ENCODE results near the gene FRMD4A. TPM values are rescaled to one million over a fixed set of nuclear protein-coding genes. Genes with fewer than 3 reads are reported as not detected.
"Not testable (repeated sequence)": the region's sequence is repeated elsewhere in the genome, so short reads cannot be mapped to it uniquely, and the experiment has no call there.

Gene FRMD4A
- total RNA-seq, 2 donors from 2014 or later, result 1.5 to 2.1 TPM

DNA sequence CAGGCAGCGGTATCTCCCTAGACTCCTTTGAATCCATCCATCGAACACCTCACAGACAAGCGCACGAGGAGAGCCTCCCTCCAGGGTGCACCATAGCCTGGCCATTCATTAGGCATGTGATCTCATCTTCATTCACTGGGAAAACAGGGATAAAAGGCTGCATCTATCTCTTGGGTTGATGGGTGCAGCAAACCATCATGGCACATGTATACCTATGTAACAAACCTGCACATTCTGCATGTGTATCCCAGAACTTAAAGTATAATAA lies 552.1 kb downstream of the FRMD4A start:
- not testable (repeated sequence) for H3K4me3 Mint-ChIP-seq; H3K4me1 Mint-ChIP-seq (ENCODE audit: low read depth in 2 of 2); H3K27ac Mint-ChIP-seq; H3K36me3 Mint-ChIP-seq; DNase-seq (ENCODE audit: low spot score); H3K9me3 Mint-ChIP-seq; ATAC-seq
- H3K27me3 Mint-ChIP-seq, result peaks cover 20 to 21% of the 10 kb centered on the region in 2 donors

DNA sequence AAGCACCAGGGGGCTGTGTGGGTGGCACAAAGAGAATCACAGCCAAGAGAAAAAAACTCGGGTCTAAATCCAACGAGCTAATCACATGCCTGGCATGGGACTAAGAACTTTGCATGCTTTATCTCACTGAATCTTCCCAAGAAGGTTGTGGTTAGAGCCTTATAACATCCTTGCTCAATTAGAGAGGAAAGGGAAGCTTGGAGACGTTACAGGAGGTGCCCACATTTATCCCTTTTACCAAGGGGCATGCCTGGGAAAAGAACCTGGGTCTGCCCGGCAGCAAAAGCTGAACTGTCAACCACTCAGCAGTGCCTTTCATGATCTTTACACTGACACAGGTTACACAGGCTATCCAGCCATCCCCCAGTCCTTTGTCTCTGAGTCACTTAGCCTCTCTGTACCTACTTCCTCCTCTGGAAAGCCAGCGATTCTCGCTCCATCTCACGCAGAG lies 553.8 kb downstream of the FRMD4A start:
- no peaks in the 10 kb centered on the region for H3K9me3 Mint-ChIP-seq
- no peaks in the 10 kb centered on the region for H3K4me1 Mint-ChIP-seq (ENCODE audit: low read depth in 2 of 2)
- peaks cover 20 to 21% of the 10 kb centered on the region in 2 donors for H3K27me3 Mint-ChIP-seq
- H3K27ac Mint-ChIP-seq, result no peak overlapping the region
- no peak overlapping the region for H3K4me3 Mint-ChIP-seq
- no peak for ATAC-seq
- no peaks in the 10 kb centered on the region for H3K36me3 Mint-ChIP-seq
- DNase-seq (ENCODE audit: low spot score), result no peak

DNA sequence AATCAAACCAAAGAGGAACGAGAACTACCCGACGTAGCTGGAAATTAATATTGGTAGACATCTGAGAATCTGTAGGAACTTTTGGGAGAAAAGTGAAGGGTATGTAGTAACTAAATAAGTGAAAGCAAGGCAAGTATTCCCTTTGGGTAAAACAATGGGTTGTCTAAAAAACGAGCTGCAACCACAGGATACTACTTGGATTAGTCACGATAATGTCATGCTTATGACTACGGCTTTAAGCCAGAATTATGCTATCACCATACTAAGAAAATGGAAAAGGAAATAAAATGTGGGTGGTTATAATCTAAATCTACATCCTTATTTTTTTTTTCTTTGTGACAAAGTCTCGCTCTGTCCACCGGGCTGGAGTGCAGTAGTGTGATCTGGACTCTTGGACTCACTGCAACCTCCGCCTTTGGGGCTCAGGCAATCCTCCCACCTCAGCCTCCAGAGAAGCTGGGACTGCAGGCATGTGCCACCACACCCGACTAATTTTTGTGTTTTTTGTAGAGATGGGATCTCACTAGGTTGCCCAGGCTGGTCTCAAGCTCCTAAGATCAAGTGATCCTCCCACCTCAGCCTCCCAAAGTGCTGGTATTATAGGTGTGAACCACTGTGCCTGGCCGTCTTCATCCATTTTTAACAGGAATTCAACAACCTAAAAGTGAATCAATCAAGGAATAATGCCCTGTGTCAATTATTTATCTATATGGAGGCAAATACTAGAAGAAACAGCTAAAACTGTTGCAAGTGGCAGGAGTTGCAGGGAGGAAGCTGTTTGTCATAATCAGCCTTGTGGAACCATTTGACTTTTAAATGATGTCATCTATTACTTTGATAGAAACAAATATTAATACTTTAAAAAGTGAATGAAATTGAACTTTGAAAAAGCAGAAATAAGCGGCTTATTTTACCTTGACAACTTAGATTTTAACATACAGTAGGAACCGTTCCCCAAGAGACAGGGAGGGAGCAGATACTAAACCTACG lies 554.6 kb downstream of the FRMD4A start:
- H3K9me3 Mint-ChIP-seq, result no peaks in the 10 kb centered on the region
- no peaks in the 10 kb centered on the region for H3K36me3 Mint-ChIP-seq
- ATAC-seq (no peak), DNase-seq (ENCODE audit: low spot score) (no peak)
- no peaks in the 10 kb centered on the region for H3K4me1 Mint-ChIP-seq (ENCODE audit: low read depth in 2 of 2)
- peaks cover 20 to 21% of the 10 kb centered on the region in 2 donors for H3K27me3 Mint-ChIP-seq
- H3K27ac Mint-ChIP-seq, result no peak overlapping the region
- H3K4me3 Mint-ChIP-seq, result no peak overlapping the region

DNA sequence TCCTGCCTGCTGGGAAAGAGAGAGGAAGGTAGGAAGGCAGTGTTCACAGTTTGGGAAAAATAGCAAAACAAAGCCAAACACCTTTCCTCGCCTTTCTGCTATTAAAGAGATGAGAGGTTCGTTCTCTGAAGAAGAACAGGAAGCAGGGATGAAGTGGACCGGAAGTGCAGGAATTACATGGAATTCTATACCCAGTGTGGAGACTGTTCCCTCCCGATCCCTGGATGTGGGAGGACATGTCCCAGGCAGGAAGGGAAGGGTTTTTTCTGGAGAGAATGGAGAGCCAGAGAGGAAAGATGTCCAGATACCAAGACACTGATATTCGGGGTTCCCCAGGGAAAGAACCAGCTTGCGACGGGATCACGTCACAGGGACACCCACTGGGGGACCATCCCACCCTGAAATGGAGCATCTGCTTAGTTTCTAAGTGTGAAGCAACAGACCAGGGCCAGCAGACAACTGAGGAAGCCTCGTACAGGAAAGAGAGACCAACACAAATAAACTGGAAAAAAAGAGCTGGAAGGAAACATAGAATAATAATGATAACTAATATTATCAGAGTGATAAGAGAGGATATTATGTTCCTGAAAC lies 556.3 kb downstream of the FRMD4A start:
- ATAC-seq (no peak), DNase-seq (ENCODE audit: low spot score) (no peak)
- no peaks in the 10 kb centered on the region for H3K9me3 Mint-ChIP-seq
- no peaks in the 10 kb centered on the region for H3K4me1 Mint-ChIP-seq (ENCODE audit: low read depth in 2 of 2)
- H3K27ac Mint-ChIP-seq, result no peak overlapping the region
- H3K27me3 Mint-ChIP-seq, result peaks cover 28 to 29% of the 10 kb centered on the region in 2 donors
- no peaks in the 10 kb centered on the region for H3K36me3 Mint-ChIP-seq
- no peak overlapping the region for H3K4me3 Mint-ChIP-seq

DNA sequence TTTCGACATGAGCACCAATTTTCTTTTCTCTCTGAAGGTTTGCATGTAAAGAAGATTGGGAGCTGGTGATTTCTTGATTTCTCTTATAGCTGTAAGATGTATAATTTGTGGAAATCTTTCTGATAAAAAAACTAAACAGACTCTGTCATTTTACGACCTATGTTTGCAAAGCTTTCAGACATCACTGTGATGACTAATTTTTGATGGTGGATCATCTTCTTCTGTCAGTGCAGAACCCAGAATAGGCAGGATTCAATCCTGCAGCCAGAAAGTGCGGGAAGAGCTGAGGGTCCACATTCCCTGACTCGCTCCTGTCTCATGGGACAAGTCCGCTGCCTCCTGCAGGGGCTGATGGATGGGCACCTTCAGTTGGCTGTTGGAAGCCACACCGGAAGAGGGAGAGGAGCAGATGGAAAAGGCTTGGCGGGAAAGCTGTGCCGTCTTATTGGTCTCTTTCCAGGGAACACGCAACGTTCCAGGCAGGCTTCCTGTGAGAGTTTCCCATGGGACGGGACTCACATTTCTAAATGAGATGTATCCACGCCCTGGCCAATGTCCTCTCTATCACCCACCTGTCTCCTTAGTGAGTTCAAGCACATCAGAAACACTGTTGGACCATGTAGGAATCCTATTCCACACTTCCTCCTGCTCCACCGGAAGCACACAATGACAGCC lies 557.1 kb downstream of the FRMD4A start:
- DNase-seq (ENCODE audit: low spot score), result no peak
- Mint-ChIP-seq H3K27ac (no peak overlapping the region), H3K27me3 (peaks cover 28 to 29% of the 10 kb centered on the region in 2 donors), H3K4me1 (ENCODE audit: low read depth in 2 of 2) (no peaks in the 10 kb centered on the region), H3K9me3 (no peaks in the 10 kb centered on the region), H3K4me3 (no peak overlapping the region), H3K36me3 (no peaks in the 10 kb centered on the region)
- ATAC-seq, result no peak

DNA sequence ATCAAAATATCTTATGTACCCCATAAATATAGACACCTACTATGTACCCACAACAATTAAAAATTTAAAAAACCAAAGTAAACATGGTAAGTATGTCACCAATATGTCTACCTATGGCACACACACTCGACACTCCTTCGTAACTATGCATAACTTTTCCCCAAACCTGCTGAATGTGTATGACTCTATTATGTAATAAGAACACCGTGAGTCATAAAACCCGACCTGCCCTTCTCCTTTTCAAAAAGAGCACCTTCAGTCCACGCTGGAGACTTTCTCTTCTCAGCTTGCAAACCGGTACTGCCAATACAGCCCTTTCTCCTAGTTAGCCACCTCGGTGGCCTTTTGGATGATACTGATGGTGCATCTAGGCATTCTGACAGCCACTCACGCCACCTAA lies 557.7 kb downstream of the FRMD4A start:
- Mint-ChIP-seq H3K9me3 (no peaks in the 10 kb centered on the region), H3K4me3 (no peak overlapping the region), H3K27ac (no peak overlapping the region), H3K27me3 (peaks cover 29 to 30% of the 10 kb centered on the region in 2 donors), H3K4me1 (ENCODE audit: low read depth in 2 of 2) (no peaks in the 10 kb centered on the region), H3K36me3 (no peaks in the 10 kb centered on the region)
- DNase-seq (ENCODE audit: low spot score) (no peak), ATAC-seq (no peak)

DNA sequence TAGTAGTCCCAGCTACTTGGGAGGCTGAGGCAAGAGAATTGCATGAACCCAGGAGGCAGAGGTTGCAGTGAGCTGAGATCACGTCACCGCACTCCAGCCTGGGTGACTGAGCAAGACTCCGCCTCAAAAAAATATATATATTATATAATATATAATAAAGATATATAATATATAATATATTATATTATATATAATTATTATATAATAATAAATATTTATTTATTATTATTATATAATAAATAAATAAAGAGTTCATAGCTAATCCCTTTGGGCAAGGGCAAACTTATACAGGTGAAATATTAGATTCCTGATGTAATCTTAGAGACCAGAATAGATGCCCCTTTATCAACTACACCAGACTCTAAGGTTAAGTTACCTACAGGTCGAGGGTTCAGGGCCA lies 558.7 kb downstream of the FRMD4A start:
- ATAC-seq (no peak), DNase-seq (ENCODE audit: low spot score) (no peak)
- peaks cover 29 to 35% of the 10 kb centered on the region in 2 donors for H3K27me3 Mint-ChIP-seq
- no peaks in the 10 kb centered on the region for H3K9me3 Mint-ChIP-seq
- H3K4me3 Mint-ChIP-seq, result no peak overlapping the region
- H3K27ac Mint-ChIP-seq, result no peak overlapping the region
- H3K36me3 Mint-ChIP-seq, result no peaks in the 10 kb centered on the region
- H3K4me1 Mint-ChIP-seq (ENCODE audit: low read depth in 2 of 2), result no peaks in the 10 kb centered on the region

DNA sequence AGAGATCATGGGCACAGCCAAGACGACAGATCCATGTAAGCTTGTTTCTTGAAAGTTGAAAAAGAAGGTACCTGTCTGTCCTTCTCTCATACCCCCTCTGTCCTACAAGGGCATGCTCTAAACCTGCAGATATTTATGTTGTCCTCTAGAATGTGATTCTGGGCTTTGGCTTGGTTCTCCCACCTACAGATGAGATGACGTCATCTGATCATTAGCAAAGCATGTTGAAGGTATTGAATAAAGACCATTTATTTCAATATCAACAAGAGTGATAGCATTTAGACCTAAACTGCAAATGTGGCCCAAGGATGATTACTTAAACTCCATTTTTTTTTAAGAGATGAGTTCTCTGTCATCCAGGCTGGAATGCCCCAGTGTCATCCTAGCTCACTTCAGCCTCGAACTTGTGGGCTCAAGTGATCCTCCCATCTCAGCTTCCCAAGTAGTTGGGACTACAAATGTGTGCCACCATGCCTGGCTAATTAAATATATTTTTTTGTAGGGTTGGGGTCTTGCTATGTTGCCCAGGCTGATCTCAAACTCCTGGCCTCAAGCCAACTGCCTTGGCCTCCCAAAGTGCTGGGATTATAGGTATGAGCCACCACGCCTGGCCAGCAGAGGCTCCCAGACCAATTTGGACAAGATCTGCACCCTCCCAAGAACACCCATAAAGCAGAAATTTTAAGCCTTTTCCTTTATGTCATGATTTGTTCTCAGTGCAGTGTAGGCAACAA lies 559.8 kb downstream of the FRMD4A start:
- Mint-ChIP-seq H3K36me3 (no peaks in the 10 kb centered on the region), H3K4me1 (ENCODE audit: low read depth in 2 of 2) (no peaks in the 10 kb centered on the region), H3K27ac (no peak overlapping the region), H3K27me3 (peaks cover 35 to 40% of the 10 kb centered on the region in 2 donors), H3K4me3 (no peak overlapping the region), H3K9me3 (no peaks in the 10 kb centered on the region)
- ATAC-seq, result no peak
- no peak for DNase-seq (ENCODE audit: low spot score)

DNA sequence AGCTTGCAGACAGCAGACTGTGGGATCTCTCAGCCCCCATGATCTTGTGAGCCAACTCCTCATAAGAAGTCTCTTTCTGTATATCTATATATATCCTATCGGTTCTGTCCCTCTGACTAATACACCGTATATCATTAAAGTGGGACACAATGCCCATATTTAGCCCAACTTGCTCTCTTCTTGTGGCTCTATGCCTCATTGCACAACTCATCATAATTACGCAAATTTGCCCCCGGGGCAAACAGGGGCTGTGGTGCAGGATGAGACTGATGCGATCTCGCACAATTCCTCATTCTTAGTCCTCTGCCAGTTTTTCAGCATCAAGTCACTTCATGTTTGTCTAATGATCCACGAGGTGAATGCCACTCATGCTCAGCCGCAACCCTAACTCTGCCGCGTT lies 560.8 kb downstream of the FRMD4A start:
- Mint-ChIP-seq H3K4me1 (ENCODE audit: low read depth in 2 of 2) (no peaks in the 10 kb centered on the region), H3K27me3 (peaks cover 30 to 32% of the 10 kb centered on the region in 2 donors), H3K4me3 (no peak overlapping the region), H3K27ac (no peak overlapping the region), H3K9me3 (no peaks in the 10 kb centered on the region), H3K36me3 (no peaks in the 10 kb centered on the region)
- DNase-seq (ENCODE audit: low spot score) (no peak), ATAC-seq (no peak)

DNA sequence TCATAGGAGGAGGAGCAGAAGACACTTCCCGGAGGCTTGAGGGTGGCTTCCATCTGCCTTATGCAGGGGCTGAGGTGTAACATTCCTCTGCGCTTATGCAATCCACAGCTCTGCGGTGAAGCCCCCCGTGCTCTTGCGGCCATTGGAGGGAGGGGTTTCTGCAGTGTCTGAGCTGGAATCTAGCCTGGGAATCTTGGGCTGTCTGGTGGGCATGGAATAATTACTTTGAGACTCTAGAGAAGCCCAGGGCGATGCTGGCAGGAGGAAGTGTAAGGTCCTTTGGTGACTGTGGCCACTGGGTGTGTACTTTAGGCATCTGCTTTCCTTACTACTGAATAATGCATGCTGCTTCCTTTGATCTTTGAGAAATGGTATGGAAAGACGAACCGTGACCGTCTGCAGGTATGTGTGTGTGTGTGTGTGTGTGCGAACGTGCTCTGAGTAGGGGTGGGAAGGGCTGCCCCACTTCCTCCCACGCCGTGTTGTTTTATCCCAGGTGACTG lies 563.0 kb downstream of the FRMD4A start:
- DNase-seq (ENCODE audit: low spot score) (no peak), ATAC-seq (no peak)
- no peaks in the 10 kb centered on the region for H3K4me1 Mint-ChIP-seq (ENCODE audit: low read depth in 2 of 2)
- no peaks in the 10 kb centered on the region for H3K9me3 Mint-ChIP-seq
- H3K27ac Mint-ChIP-seq, result no peak overlapping the region
- no peak overlapping the region for H3K4me3 Mint-ChIP-seq
- peaks cover 20 to 23% of the 10 kb centered on the region in 2 donors for H3K27me3 Mint-ChIP-seq
- H3K36me3 Mint-ChIP-seq, result no peaks in the 10 kb centered on the region

DNA sequence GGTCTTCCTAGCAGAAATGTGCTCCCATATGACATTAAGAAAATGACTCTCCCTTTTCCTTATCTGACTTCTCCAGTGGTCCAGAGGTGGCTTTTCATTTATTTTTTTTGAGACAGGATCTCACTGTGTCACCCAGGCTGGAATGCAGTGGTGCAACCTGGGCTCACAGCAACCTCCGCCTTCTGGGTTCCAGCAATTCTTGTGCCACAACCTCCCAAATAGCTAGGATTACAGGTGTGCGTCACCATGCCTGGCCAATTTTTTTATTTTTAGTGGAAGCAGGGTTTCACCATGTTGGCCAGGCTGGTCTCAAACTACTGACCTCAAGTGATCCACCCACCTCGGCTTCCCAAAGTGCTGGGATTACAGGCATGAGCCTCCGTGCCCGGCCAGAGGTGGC lies 563.6 kb downstream of the FRMD4A start:
- DNase-seq (ENCODE audit: low spot score); ATAC-seq; H3K36me3 Mint-ChIP-seq; H3K4me1 Mint-ChIP-seq (ENCODE audit: low read depth in 2 of 2); H3K27ac Mint-ChIP-seq; H3K4me3 Mint-ChIP-seq; H3K9me3 Mint-ChIP-seq: not testable (repeated sequence)
- peaks cover 20 to 23% of the 10 kb centered on the region in 2 donors for H3K27me3 Mint-ChIP-seq

DNA sequence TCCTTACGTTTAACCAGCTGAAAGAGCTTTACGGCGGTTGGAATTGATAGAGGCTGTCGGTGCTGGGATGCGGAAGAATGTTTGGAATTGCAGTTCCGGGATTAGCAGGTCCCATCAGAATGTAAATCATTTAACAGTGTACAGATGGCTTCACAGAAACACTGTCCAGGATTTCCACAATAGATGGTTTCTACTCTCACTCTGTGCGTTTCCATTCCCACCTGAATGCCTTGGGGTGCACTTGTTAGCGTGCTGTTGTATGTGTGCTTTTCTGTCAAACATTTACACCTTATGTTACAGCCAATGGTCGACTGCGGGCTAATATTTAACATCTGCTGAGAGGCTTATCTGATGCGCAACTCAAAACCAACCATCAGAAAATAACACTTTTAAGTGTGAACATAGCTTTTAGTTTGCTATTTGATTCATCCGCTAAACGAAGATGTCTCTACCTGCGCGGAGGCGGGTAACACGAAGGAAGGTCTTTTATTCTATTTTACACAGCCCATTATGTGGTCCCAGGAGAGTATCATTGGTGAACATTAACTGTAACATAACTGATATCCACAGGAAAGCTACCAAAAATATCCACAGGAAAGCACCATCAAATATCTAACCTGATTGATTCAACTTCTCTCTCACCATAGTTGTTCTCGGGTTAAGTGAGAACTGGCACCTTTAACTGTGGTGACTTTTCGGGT lies 564.9 kb downstream of the FRMD4A start:
- no peaks in the 10 kb centered on the region for H3K4me1 Mint-ChIP-seq (ENCODE audit: low read depth in 2 of 2)
- H3K4me3 Mint-ChIP-seq, result no peak overlapping the region
- H3K9me3 Mint-ChIP-seq, result no peaks in the 10 kb centered on the region
- peaks cover 22 to 26% of the 10 kb centered on the region in 2 donors for H3K27me3 Mint-ChIP-seq
- DNase-seq (ENCODE audit: low spot score), result no peak
- ATAC-seq, result no peak
- H3K27ac Mint-ChIP-seq, result no peak overlapping the region
- H3K36me3 Mint-ChIP-seq, result no peaks in the 10 kb centered on the region

DNA sequence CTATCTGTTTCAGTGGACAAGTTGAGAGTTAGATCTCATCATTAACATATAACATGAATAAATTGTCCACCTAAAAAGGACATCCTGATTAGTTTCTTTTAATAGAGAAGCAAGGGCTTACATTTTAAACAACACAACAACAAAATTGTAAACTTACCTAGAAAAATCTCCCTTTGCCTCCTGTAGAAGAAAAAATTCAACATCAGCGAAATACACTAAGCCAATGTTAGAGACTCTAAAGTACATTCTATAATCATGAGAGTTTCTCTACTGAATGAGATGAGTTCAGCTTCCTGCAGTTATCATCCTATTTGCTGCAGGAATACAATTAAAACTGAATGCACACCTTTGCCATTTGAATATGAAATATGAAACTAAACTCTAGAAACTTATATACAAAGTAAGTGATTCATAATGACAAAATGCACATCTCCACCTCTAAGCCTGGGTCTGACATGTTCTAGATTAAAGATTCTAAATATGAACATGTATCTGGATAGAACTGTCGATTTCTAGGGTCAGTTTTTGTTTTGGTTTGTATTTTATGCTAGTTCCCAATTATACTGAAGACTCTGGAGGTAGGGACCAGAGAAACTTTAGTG lies 569.1 kb downstream of the FRMD4A start:
- H3K36me3 Mint-ChIP-seq, result no peaks in the 10 kb centered on the region
- peaks cover 0 to 4% of the 10 kb centered on the region in 2 donors for H3K4me1 Mint-ChIP-seq (ENCODE audit: low read depth in 2 of 2)
- no peak for DNase-seq (ENCODE audit: low spot score)
- H3K27ac Mint-ChIP-seq, result no peak overlapping the region
- no peaks in the 10 kb centered on the region for H3K9me3 Mint-ChIP-seq
- no peak for ATAC-seq
- peaks cover 16 to 18% of the 10 kb centered on the region in 2 donors for H3K27me3 Mint-ChIP-seq
- no peak overlapping the region for H3K4me3 Mint-ChIP-seq
